Mesendoderm (in vitro differentiated cells): ENCODE results near the gene PRKAR1B.

ENCODE experiments used
- DNase-seq: peaks from one replicate; pipeline ENCODE4 v3.0.0; 2013
- H2AK5ac ChIP-seq: 2 replicates; pipeline ENCODE4 v1.6.1; 2013; ENCODE audit warnings: low read length, inconsistent platforms
- H2BK120ac ChIP-seq: 2 replicates; pipeline ENCODE4 v1.6.1; 2013; ENCODE audit warnings: low read depth, mild to moderate bottlenecking, low read length, moderate library complexity, mixed read lengths
- H2BK15ac ChIP-seq: replicated peaks from 2 replicates; pipeline ENCODE4 v1.6.1; 2013; ENCODE audit warnings: low read depth, mild to moderate bottlenecking, moderate library complexity
- H2BK5ac ChIP-seq: 2 replicates; pipeline ENCODE4 v1.6.1; 2013; ENCODE audit warnings: low read length, inconsistent platforms
- H3K18ac ChIP-seq: 2 replicates; pipeline ENCODE4 v1.6.1; 2013; ENCODE audit warnings: mild to moderate bottlenecking, low read length, mixed read lengths
- H3K23ac ChIP-seq: one replicate; pipeline ENCODE4 v1.6.1; 2013; ENCODE audit warnings: low read length
- H3K27ac ChIP-seq: 2 replicates; pipeline ENCODE4 v1.5.1; 2013; ENCODE audit warnings: low read depth, mild to moderate bottlenecking, inconsistent platforms, low read length, moderate library complexity
- H3K27me3 ChIP-seq: 2 replicates; pipeline ENCODE4 v1.6.1; 2013; ENCODE audit warnings: low read length, control low read depth, mild to moderate bottlenecking, inconsistent platforms; ENCODE audit not compliant: insufficient read depth, poor library complexity
- H3K36me3 ChIP-seq: 2 replicates; pipeline ENCODE4 v1.6.1; 2013; ENCODE audit warnings: low read length, inconsistent platforms; ENCODE audit not compliant: control insufficient read depth, insufficient read depth
- H3K4ac ChIP-seq: one replicate; pipeline ENCODE4 v1.6.1; 2013; ENCODE audit warnings: low read depth, mild to moderate bottlenecking, low read length, moderate library complexity
- H3K4me1 ChIP-seq: 2 replicates; pipeline ENCODE4 v1.6.1; 2013; ENCODE audit warnings: low read depth, low read length, inconsistent platforms; ENCODE audit not compliant: control insufficient read depth
- H3K4me2 ChIP-seq: 2 replicates; pipeline ENCODE4 v1.6.1; 2013; ENCODE audit warnings: low read length
- H3K4me3 ChIP-seq: 2 replicates; pipeline ENCODE4 v1.5.1; 2013; ENCODE audit warnings: mild to moderate bottlenecking, low read length
- H3K56ac ChIP-seq: one replicate; pipeline ENCODE4 v1.6.1; 2013; ENCODE audit warnings: low read length
- H3K79me1 ChIP-seq: 2 replicates; pipeline ENCODE4 v1.6.1; 2013; ENCODE audit warnings: low read length, inconsistent platforms
- H3K79me2 ChIP-seq: 2 replicates; pipeline ENCODE4 v1.6.1; 2013; ENCODE audit warnings: mild to moderate bottlenecking, low read length; ENCODE audit not compliant: control insufficient read depth, insufficient read depth
- H3K9ac ChIP-seq: 2 replicates; pipeline ENCODE4 v1.6.1; 2013; ENCODE audit warnings: low read length, inconsistent platforms
- H4K5ac ChIP-seq: one replicate; pipeline ENCODE4 v1.6.1; 2013; ENCODE audit warnings: low read length
- H4K8ac ChIP-seq: one replicate; pipeline ENCODE4 v1.6.1; 2013; ENCODE audit warnings: low read depth, mild to moderate bottlenecking, control low read depth, low read length, moderate library complexity
- whole genome bisulfite sequencing: extraction: QIAGEN DNeasy Blood & Tissue Kit; methylation state at CpG from one replicate; pipeline ENCODE4 v1.1.7; 2013; ENCODE audit warnings: low lambda C conversion rate, missing lambda C conversion rate; ENCODE audit not compliant: insufficient coverage; ENCODE audit errors: extremely low coverage; 5-methylcytosine and 5-hydroxymethylcytosine counted together

The PRKAR1B gene

DNA sequence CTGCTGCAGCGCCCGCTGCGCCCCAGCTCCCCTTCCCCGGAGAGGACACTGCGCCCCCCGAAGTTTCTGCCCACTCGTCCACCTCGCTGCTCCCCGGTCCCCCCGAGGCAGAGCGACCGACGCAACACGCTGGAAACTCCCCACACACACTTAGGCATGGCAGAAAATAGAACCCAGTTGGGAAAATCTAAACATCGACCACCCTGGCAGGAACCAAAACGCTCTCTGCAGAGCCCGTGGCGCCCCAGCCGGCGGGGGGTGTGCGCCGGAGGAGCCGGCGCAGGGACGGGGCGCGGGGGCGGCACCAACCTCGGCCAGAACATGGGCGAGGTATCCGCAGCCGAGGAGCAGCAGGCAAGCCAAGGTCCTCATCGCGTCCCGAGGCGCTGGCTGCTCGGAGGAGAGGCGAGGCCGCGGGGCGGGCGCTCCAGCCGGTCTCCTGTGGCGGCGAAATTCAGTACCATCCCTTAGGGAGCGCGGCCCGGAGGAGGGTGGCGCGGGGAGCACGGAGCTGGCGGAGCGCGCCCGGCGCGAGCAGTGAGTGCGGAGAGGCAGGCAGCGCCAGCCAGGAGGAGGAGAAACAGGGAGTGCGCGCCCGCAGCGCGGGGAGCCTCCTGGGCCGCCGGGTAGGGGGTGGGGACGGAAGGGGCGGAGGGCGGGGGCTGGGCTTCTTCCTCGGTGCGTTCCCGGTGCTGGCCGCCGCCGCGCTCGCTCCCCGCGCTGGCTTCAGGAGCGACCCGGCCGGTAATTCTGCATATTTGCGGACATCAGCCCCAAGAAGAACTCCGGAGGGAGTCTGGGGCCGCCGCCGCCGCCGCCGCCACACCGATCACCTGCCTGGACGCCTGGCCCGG, 208.2 kb downstream of the PRKAR1B start:
- no peaks in the 10 kb centered on the region for H3K79me1 ChIP-seq
- H3K56ac ChIP-seq, result peak overlapping the region; percentile 85
- H4K5ac ChIP-seq, result no peak overlapping the region
- no peak overlapping the region for H2BK120ac ChIP-seq
- H4K8ac ChIP-seq, result no peak overlapping the region
- H3K36me3 ChIP-seq, result no peaks in the 10 kb centered on the region
- H3K79me2 ChIP-seq, result peaks cover 4% of the 10 kb centered on the region
- peak overlapping the region; percentile 70 for H3K4me2 ChIP-seq
- peak; percentile 68 for DNase-seq
- no peak overlapping the region for H3K4ac ChIP-seq
- peak overlapping the region; percentile 90 for H3K18ac ChIP-seq
- no peaks in the 10 kb centered on the region for H3K4me1 ChIP-seq
- WGBS, result no CpG with 5 or more reads among the region's 93 CpGs
- H3K27ac ChIP-seq, result peak overlapping the region; percentile 11
- H2AK5ac ChIP-seq, result no peak overlapping the region
- peak overlapping the region; percentile 26 for H3K4me3 ChIP-seq
- no peak overlapping the region for H2BK15ac ChIP-seq
- H3K27me3 ChIP-seq, result peaks cover 32% of the 10 kb centered on the region
- no peak overlapping the region for H2BK5ac ChIP-seq
- no peak overlapping the region for H3K23ac ChIP-seq
- H3K9ac ChIP-seq, result peak overlapping the region; percentile 66

- peak overlapping the region; percentile 85 for H3K56ac ChIP-seq
- WGBS, result no CpG with 5 or more reads among the region's 70 CpGs
- peak; percentile 51 for DNase-seq
- no peak overlapping the region for H2BK15ac ChIP-seq
- peaks cover 25% of the 10 kb centered on the region for H3K27me3 ChIP-seq
- no peak overlapping the region for H3K27ac ChIP-seq
- H4K5ac ChIP-seq, result no peak overlapping the region
- H3K36me3 ChIP-seq, result no peaks in the 10 kb centered on the region
- H3K79me1 ChIP-seq, result no peaks in the 10 kb centered on the region
- H3K4me2 ChIP-seq, result peak overlapping the region; percentile 64
- no peak overlapping the region for H3K23ac ChIP-seq
- H3K9ac ChIP-seq, result peak overlapping the region; percentile 36
- no peak overlapping the region for H2BK5ac ChIP-seq
- peak overlapping the region; percentile 85 for H3K18ac ChIP-seq
- no peaks in the 10 kb centered on the region for H3K4me1 ChIP-seq
- H3K79me2 ChIP-seq, result peaks cover 6% of the 10 kb centered on the region
- H3K4me3 ChIP-seq, result no peak overlapping the region
- no peak overlapping the region for H3K4ac ChIP-seq
- no peak overlapping the region for H2AK5ac ChIP-seq
- H2BK120ac ChIP-seq, result no peak overlapping the region
- peak overlapping the region; percentile 76 for H4K8ac ChIP-seq
Measured at GRCh38 chr7:517774-518629, 209.1 kb downstream of the PRKAR1B start.

- peaks cover 6% of the 10 kb centered on the region for H3K79me2 ChIP-seq
- peak overlapping the region; percentile 6 for H3K27ac ChIP-seq
- no peak overlapping the region for H2AK5ac ChIP-seq
- H3K18ac ChIP-seq, result peak overlapping the region; percentile 85
- no peaks in the 10 kb centered on the region for H3K36me3 ChIP-seq
- peak overlapping the region; percentile 61 for H3K9ac ChIP-seq
- peaks cover 14% of the 10 kb centered on the region for H3K27me3 ChIP-seq
- H3K79me1 ChIP-seq, result no peaks in the 10 kb centered on the region
- no CpG with 5 or more reads among the region's 83 CpGs for WGBS
- H3K23ac ChIP-seq, result no peak overlapping the region
- no peak overlapping the region for H4K5ac ChIP-seq
- peak overlapping the region; percentile 32 for H3K4me2 ChIP-seq
- H2BK5ac ChIP-seq, result no peak overlapping the region
- H3K56ac ChIP-seq, result peak overlapping the region; percentile 65
- no peak overlapping the region for H4K8ac ChIP-seq
- H3K4me1 ChIP-seq, result no peaks in the 10 kb centered on the region
- no peak overlapping the region for H2BK120ac ChIP-seq
- peak; percentile 74 for DNase-seq
- H2BK15ac ChIP-seq, result no peak overlapping the region
- H3K4me3 ChIP-seq, result no peak overlapping the region
- no peak overlapping the region for H3K4ac ChIP-seq
Measured at GRCh38 chr7:516606-517456, 210.2 kb downstream of the PRKAR1B start.

DNA sequence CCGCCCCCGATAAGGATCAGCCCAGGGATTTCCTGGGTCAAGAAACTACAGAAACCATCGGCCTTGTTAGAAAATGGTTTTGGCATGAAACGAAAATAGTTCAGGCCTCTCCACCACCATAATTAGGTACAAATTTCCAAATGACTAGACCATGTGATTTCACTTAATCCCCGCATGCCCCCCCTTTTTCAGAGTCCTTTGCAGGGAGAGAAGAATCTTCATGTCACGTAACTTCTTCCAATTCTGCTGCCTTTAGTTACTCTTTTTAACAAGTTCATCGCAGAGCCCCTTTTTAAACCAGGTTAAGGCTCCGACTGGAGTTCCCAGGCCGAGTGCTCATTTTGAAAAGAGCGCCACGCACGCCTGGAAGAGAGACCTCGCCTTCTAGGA, 210.9 kb downstream of the PRKAR1B start:
- Histone ChIP-seq H3K4me1 (no peaks in the 10 kb centered on the region), H3K18ac (peak overlapping the region; percentile 85), H3K79me2 (peaks cover 6% of the 10 kb centered on the region), H3K4ac (no peak overlapping the region), H3K27ac (no peak overlapping the region), H4K8ac (no peak overlapping the region), H2BK5ac (no peak overlapping the region), H4K5ac (no peak overlapping the region), H3K4me3 (no peak overlapping the region), H3K4me2 (no peak overlapping the region), H3K23ac (no peak overlapping the region), H3K56ac (no peak overlapping the region), H3K36me3 (no peaks in the 10 kb centered on the region), H2BK15ac (no peak overlapping the region), H2BK120ac (no peak overlapping the region), H3K79me1 (no peaks in the 10 kb centered on the region), H3K27me3 (peaks cover 9% of the 10 kb centered on the region), H3K9ac (no peak overlapping the region), H2AK5ac (no peak overlapping the region)
- peak; percentile 41 for DNase-seq
- no CpG with 5 or more reads among the region's 13 CpGs for WGBS

DNA sequence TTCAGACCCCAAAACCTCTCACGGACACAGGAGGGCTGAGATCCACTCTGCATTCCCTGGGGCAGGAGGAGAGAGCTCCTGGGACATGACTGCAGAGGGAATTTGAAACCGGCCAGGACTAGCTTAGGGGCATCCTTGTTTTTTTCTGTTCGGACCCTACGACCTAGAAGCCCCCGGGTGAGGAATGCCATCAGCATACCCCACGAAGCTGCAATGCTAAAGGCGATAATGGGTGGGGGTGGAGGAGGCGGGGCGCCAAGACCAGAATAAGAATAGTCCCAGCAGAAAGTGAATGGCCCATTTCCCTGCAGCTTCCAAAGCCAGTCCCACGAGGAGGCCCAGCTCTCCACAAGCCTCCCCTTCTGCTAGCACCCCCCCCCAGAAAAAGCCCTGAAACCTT, 211.5 kb downstream of the PRKAR1B start:
- Histone ChIP-seq H3K9ac (peak overlapping the region; percentile 14), H2AK5ac (no peak overlapping the region), H3K4ac (no peak overlapping the region), H3K18ac (peak overlapping the region; percentile 7), H3K56ac (no peak overlapping the region), H3K79me2 (peaks cover 6% of the 10 kb centered on the region), H3K4me1 (no peaks in the 10 kb centered on the region), H4K5ac (no peak overlapping the region), H2BK15ac (no peak overlapping the region), H2BK120ac (no peak overlapping the region), H3K4me2 (no peak overlapping the region), H2BK5ac (no peak overlapping the region), H3K23ac (no peak overlapping the region), H3K79me1 (no peaks in the 10 kb centered on the region), H3K36me3 (no peaks in the 10 kb centered on the region), H3K27me3 (peaks cover 4% of the 10 kb centered on the region), H3K4me3 (no peak overlapping the region), H4K8ac (no peak overlapping the region), H3K27ac (no peak overlapping the region)
- WGBS, result no CpG with 5 or more reads among the region's 10 CpGs
- peak; percentile 82 for DNase-seq
